ENCODE measurements around the gene FBLN2. TPM values are rescaled to one million over a fixed set of nuclear protein-coding genes. Genes with fewer than 3 reads are reported as not detected.

FBLN2 gene
- total RNA-seq, 2 experiments from 2014 or later = not detected

- intact Hi-C loops (cut with micrococcal nuclease) = no loop called here
- H3K27me3 Mint-ChIP-seq (ENCODE audit: low read depth) = no peaks in the 10 kb centered on the region
- H3K9me3 Mint-ChIP-seq = no peaks in the 10 kb centered on the region
- CTCF ChIA-PET = no interaction called here
- no peak overlapping the region for H3K4me3 Mint-ChIP-seq
- H3K36me3 Mint-ChIP-seq (ENCODE audit: low read depth) = no peaks in the 10 kb centered on the region
- H3K27ac Mint-ChIP-seq = no peak overlapping the region
- H3K4me1 Mint-ChIP-seq (ENCODE audit: low read depth) = no peaks in the 10 kb centered on the region
- DNase-seq = no peak
Measured at GRCh38 chr3:13615019-13615528, 66.1 kb downstream of the FBLN2 start.

GRCh38 chr3:13616359-13616758 lies 67.4 kb downstream of the FBLN2 start:
- no peaks in the 10 kb centered on the region for H3K9me3 Mint-ChIP-seq
- intact Hi-C loops (cut with micrococcal nuclease) = no loop called here
- H3K27ac Mint-ChIP-seq = no peak overlapping the region
- H3K4me1 Mint-ChIP-seq (ENCODE audit: low read depth) = no peaks in the 10 kb centered on the region
- CTCF ChIA-PET = interaction anchor here (0.6 kb wide), 1 partner anchor 373 kb away, joined by 5 read pairs; no protein-coding TSS in a partner anchor
- no peaks in the 10 kb centered on the region for H3K27me3 Mint-ChIP-seq (ENCODE audit: low read depth)
- H3K4me3 Mint-ChIP-seq = no peak overlapping the region
- H3K36me3 Mint-ChIP-seq (ENCODE audit: low read depth) = no peaks in the 10 kb centered on the region
- DNase-seq = no peak

GRCh38 chr3:13617097-13617738 lies 68.3 kb downstream of the FBLN2 start:
- Mint-ChIP-seq H3K36me3 (ENCODE audit: low read depth) (no peaks in the 10 kb centered on the region), H3K27ac (no peak overlapping the region), H3K4me3 (no peak overlapping the region), H3K27me3 (ENCODE audit: low read depth) (no peaks in the 10 kb centered on the region), H3K9me3 (no peaks in the 10 kb centered on the region), H3K4me1 (ENCODE audit: low read depth) (no peaks in the 10 kb centered on the region)
- no peak for DNase-seq
- CTCF ChIA-PET = no interaction called here
- intact Hi-C loops (cut with micrococcal nuclease) = no loop called here

GRCh38 chr3:13617981-13618380 lies 69.1 kb downstream of the FBLN2 start:
- H3K4me1 Mint-ChIP-seq (ENCODE audit: low read depth) = no peaks in the 10 kb centered on the region
- H3K4me3 Mint-ChIP-seq = no peak overlapping the region
- no peak overlapping the region for H3K27ac Mint-ChIP-seq
- H3K27me3 Mint-ChIP-seq (ENCODE audit: low read depth) = no peaks in the 10 kb centered on the region
- no peak for DNase-seq
- no peaks in the 10 kb centered on the region for H3K36me3 Mint-ChIP-seq (ENCODE audit: low read depth)
- no peaks in the 10 kb centered on the region for H3K9me3 Mint-ChIP-seq
- intact Hi-C loops (cut with micrococcal nuclease) = no loop called here
- CTCF ChIA-PET = no interaction called here

- Mint-ChIP-seq H3K9me3 (no peaks in the 10 kb centered on the region), H3K4me1 (ENCODE audit: low read depth) (no peaks in the 10 kb centered on the region), H3K4me3 (no peak overlapping the region), H3K27ac (no peak overlapping the region), H3K27me3 (ENCODE audit: low read depth) (no peaks in the 10 kb centered on the region), H3K36me3 (ENCODE audit: low read depth) (no peaks in the 10 kb centered on the region)
- intact Hi-C loops (cut with micrococcal nuclease) = no loop called here
- CTCF ChIA-PET = interaction anchor here (1.3 kb wide), 1 partner anchor 29 kb away, joined by 3 read pairs; no protein-coding TSS in a partner anchor
- DNase-seq = no peak
Measured at GRCh38 chr3:13618836-13619235, 69.9 kb downstream of the FBLN2 start.

GRCh38 chr3:13619661-13620230 lies 70.8 kb downstream of the FBLN2 start:
- H3K4me3 Mint-ChIP-seq = no peak overlapping the region
- intact Hi-C loops (cut with micrococcal nuclease) = no loop called here
- H3K9me3 Mint-ChIP-seq = no peaks in the 10 kb centered on the region
- DNase-seq = no peak
- no peaks in the 10 kb centered on the region for H3K36me3 Mint-ChIP-seq (ENCODE audit: low read depth)
- H3K27ac Mint-ChIP-seq = no peak overlapping the region
- H3K27me3 Mint-ChIP-seq (ENCODE audit: low read depth) = no peaks in the 10 kb centered on the region
- CTCF ChIA-PET = no interaction called here
- H3K4me1 Mint-ChIP-seq (ENCODE audit: low read depth) = no peaks in the 10 kb centered on the region

GRCh38 chr3:13620281-13620680 lies 71.4 kb downstream of the FBLN2 start:
- H3K4me3 Mint-ChIP-seq = no peak overlapping the region
- H3K9me3 Mint-ChIP-seq = no peaks in the 10 kb centered on the region
- CTCF ChIA-PET = no interaction called here
- no peaks in the 10 kb centered on the region for H3K4me1 Mint-ChIP-seq (ENCODE audit: low read depth)
- intact Hi-C loops (cut with micrococcal nuclease) = no loop called here
- no peak overlapping the region for H3K27ac Mint-ChIP-seq
- DNase-seq = no peak
- no peaks in the 10 kb centered on the region for H3K36me3 Mint-ChIP-seq (ENCODE audit: low read depth)
- no peaks in the 10 kb centered on the region for H3K27me3 Mint-ChIP-seq (ENCODE audit: low read depth)

- no peak for DNase-seq
- Mint-ChIP-seq H3K27me3 (ENCODE audit: low read depth) (no peaks in the 10 kb centered on the region), H3K4me1 (ENCODE audit: low read depth) (no peaks in the 10 kb centered on the region), H3K4me3 (no peak overlapping the region), H3K36me3 (ENCODE audit: low read depth) (no peaks in the 10 kb centered on the region), H3K9me3 (no peaks in the 10 kb centered on the region), H3K27ac (no peak overlapping the region)
- CTCF ChIA-PET = interaction anchor here (1.4 kb wide), 1 partner anchor 34 kb away, joined by 3 read pairs; no protein-coding TSS in a partner anchor
- intact Hi-C loops (cut with micrococcal nuclease) = no loop called here
Measured at GRCh38 chr3:13620776-13621365, 71.9 kb downstream of the FBLN2 start.

GRCh38 chr3:13621381-13622221 lies 72.7 kb downstream of the FBLN2 start:
- H3K27ac Mint-ChIP-seq = no peak overlapping the region
- intact Hi-C loops (cut with micrococcal nuclease) = no loop called here
- H3K4me3 Mint-ChIP-seq = peak overlapping the region; percentile 60
- no peaks in the 10 kb centered on the region for H3K27me3 Mint-ChIP-seq (ENCODE audit: low read depth)
- H3K4me1 Mint-ChIP-seq (ENCODE audit: low read depth) = no peaks in the 10 kb centered on the region
- CTCF ChIA-PET = interaction anchor here (1.4 kb wide), 1 partner anchor 33 kb away, joined by 3 read pairs; no protein-coding TSS in a partner anchor
- H3K9me3 Mint-ChIP-seq = no peaks in the 10 kb centered on the region
- no peaks in the 10 kb centered on the region for H3K36me3 Mint-ChIP-seq (ENCODE audit: low read depth)
- DNase-seq = peak; percentile 33

GRCh38 chr3:13622356-13622755 lies 73.4 kb downstream of the FBLN2 start:
- Mint-ChIP-seq H3K4me1 (ENCODE audit: low read depth) (no peaks in the 10 kb centered on the region), H3K4me3 (no peak overlapping the region), H3K27ac (no peak overlapping the region), H3K27me3 (ENCODE audit: low read depth) (no peaks in the 10 kb centered on the region), H3K36me3 (ENCODE audit: low read depth) (no peaks in the 10 kb centered on the region), H3K9me3 (no peaks in the 10 kb centered on the region)
- DNase-seq = no peak
- intact Hi-C loops (cut with micrococcal nuclease) = no loop called here
- CTCF ChIA-PET = interaction anchor here (1.2 to 1.4 kb wide), 2 partner anchors 33 to 161 kb away, joined by 3 read pairs; no protein-coding TSS in a partner anchor

GRCh38 chr3:13623101-13623654 lies 74.3 kb downstream of the FBLN2 start:
- intact Hi-C loops (cut with micrococcal nuclease) = no loop called here
- CTCF ChIA-PET = interaction anchor here (1.2 kb wide), 1 partner anchor 162 kb away, joined by 3 read pairs; no protein-coding TSS in a partner anchor
- Mint-ChIP-seq H3K36me3 (ENCODE audit: low read depth) (no peaks in the 10 kb centered on the region), H3K4me1 (ENCODE audit: low read depth) (no peaks in the 10 kb centered on the region), H3K27me3 (ENCODE audit: low read depth) (no peaks in the 10 kb centered on the region), H3K27ac (no peak overlapping the region), H3K4me3 (no peak overlapping the region), H3K9me3 (no peaks in the 10 kb centered on the region)
- DNase-seq = no peak

- no peaks in the 10 kb centered on the region for H3K4me1 Mint-ChIP-seq (ENCODE audit: low read depth)
- intact Hi-C loops (cut with micrococcal nuclease) = no loop called here
- CTCF ChIA-PET = no interaction called here
- no peaks in the 10 kb centered on the region for H3K36me3 Mint-ChIP-seq (ENCODE audit: low read depth)
- no peaks in the 10 kb centered on the region for H3K27me3 Mint-ChIP-seq (ENCODE audit: low read depth)
- H3K27ac Mint-ChIP-seq = no peak overlapping the region
- DNase-seq = no peak
- no peak overlapping the region for H3K4me3 Mint-ChIP-seq
- no peaks in the 10 kb centered on the region for H3K9me3 Mint-ChIP-seq
Measured at GRCh38 chr3:13624021-13624420, 75.1 kb downstream of the FBLN2 start.

Measured in activated naive CD4-positive, alpha-beta T cell treated with anti-CD3 and anti-CD28 coated beads for 36 hours (primary cell).